MCF 10A (cell line): ENCODE measurements around the gene BNC2. TPM values are rescaled to one million over a fixed set of nuclear protein-coding genes. Genes with fewer than 3 reads are reported as not detected.

ENCODE experiments used
- BruUV-seq: library from RNA; stranded (reverse); fragments of 400-500 nt; replicated peaks from 2 replicates; lab custom pipeline; 2021; lab: Mats Ljungman, UMichigan
- CTCF ChIA-PET: fragments of 300-600 bp; sonication (Branson Sonifier 250); formaldehyde crosslinking; extraction: SDS; loops from one replicate; lab custom pipeline; 2021; ENCODE audit warnings: antibody characterized with exemption, inconsistent platforms; lab: Yijun Ruan, JAX
- POLR2A ChIA-PET: fragments of 300-600, 350-650 bp; sonication (Branson Sonifier 250); formaldehyde crosslinking; extraction: SDS; loops from one replicate; lab custom pipeline; 2020; ENCODE audit warnings: antibody characterized with exemption, inconsistent platforms; lab: Yijun Ruan, JAX
- DNase-seq: peaks from one replicate; pipeline ENCODE4 v3.0.0-alpha.2; 2018; ENCODE audit not compliant: unreplicated experiment
- H3K27ac Mint-ChIP-seq: one replicate; pipeline ENCODE4 v1.8.0; 2022; ENCODE audit warnings: mild to moderate bottlenecking, low read depth, mixed read lengths; ENCODE audit not compliant: unreplicated experiment
- H3K27me3 Mint-ChIP-seq: one replicate; pipeline ENCODE4 v1.8.0; 2022; ENCODE audit warnings: mixed read lengths; ENCODE audit not compliant: insufficient read depth, unreplicated experiment
- H3K36me3 Mint-ChIP-seq: one replicate; pipeline ENCODE4 v1.8.0; 2022; ENCODE audit warnings: mild to moderate bottlenecking, moderate library complexity, mixed read lengths; ENCODE audit not compliant: insufficient read depth, unreplicated experiment
- H3K4me1 Mint-ChIP-seq: one replicate; pipeline ENCODE4 v1.8.0; 2022; ENCODE audit warnings: mixed read lengths; ENCODE audit not compliant: insufficient read depth, unreplicated experiment
- H3K4me3 Mint-ChIP-seq: one replicate; pipeline ENCODE4 v1.8.0; 2022; ENCODE audit warnings: mild to moderate bottlenecking, moderate library complexity, mixed read lengths; ENCODE audit not compliant: unreplicated experiment
- H3K9me3 Mint-ChIP-seq: one replicate; pipeline ENCODE4 v1.8.0; 2022; ENCODE audit warnings: mixed read lengths; ENCODE audit not compliant: unreplicated experiment
- intact Hi-C: fragments of 100-400 bp; cut with micrococcal nuclease; formaldehyde crosslinking; loops from 2 replicates; pipeline ENCODE4 v1.14.1; 2022
- total RNA-seq: library from RNA; stranded (reverse); gene quantifications from 2 replicates; pipeline ENCODE4 v1.2.3, GENCODE V29; 2022
- TF ChIP-seq, protein P1 (sequence below): fragments of 200-600 bp; IDR thresholded peaks from one replicate; pipeline ENCODE4 v1.8.0; 2022; ENCODE audit warnings: antibody characterized with exemption, mild to moderate bottlenecking; ENCODE audit not compliant: unreplicated experiment

The BNC2 gene
- total RNA-seq, 1 experiment from 2014 or later, result not detected

DNA sequence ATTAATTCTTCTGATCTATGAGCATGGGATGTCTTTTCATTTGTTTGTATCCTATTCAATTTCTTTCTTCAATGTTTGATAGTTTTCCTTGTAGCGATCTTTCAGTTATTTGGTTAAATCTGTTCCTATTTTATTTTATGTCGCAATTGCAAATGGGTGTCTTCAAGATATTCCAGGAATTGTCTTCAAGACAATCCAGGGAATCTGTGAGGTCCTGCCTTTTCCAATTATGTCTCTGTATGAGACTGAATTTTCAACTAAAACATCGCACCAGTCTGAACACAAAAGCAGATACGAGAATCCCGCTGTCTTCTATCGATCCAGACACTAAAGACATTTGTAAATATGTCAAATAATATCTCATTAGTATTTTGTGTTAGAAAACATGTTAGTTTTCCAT is 485.5 kb downstream of the BNC2 start:
- Mint-ChIP-seq H3K36me3 (no peaks in the 10 kb centered on the region), H3K9me3 (no peaks in the 10 kb centered on the region), H3K27me3 (no peaks in the 10 kb centered on the region), H3K4me1 (peaks cover 11% of the 10 kb centered on the region), H3K4me3 (no peak overlapping the region), H3K27ac (no peak overlapping the region)
- ChIA-PET POLR2A (interaction anchor here (0.7 to 1.4 kb wide), 2 partner anchors 8 to 146 kb away, joined by 3 to 4 read pairs; no protein-coding TSS in a partner anchor), CTCF (no interaction called here)
- TF ChIP-seq, protein P1, sequence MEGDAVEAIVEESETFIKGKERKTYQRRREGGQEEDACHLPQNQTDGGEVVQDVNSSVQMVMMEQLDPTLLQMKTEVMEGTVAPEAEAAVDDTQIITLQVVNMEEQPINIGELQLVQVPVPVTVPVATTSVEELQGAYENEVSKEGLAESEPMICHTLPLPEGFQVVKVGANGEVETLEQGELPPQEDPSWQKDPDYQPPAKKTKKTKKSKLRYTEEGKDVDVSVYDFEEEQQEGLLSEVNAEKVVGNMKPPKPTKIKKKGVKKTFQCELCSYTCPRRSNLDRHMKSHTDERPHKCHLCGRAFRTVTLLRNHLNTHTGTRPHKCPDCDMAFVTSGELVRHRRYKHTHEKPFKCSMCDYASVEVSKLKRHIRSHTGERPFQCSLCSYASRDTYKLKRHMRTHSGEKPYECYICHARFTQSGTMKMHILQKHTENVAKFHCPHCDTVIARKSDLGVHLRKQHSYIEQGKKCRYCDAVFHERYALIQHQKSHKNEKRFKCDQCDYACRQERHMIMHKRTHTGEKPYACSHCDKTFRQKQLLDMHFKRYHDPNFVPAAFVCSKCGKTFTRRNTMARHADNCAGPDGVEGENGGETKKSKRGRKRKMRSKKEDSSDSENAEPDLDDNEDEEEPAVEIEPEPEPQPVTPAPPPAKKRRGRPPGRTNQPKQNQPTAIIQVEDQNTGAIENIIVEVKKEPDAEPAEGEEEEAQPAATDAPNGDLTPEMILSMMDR, result no peak
- DNase-seq, result no peak
- intact Hi-C loops, result loop anchor here (5.0 kb wide), 1 partner anchor 48 kb away; no protein-coding TSS in a partner anchor
- no TSS peak for BruUV-seq

DNA sequence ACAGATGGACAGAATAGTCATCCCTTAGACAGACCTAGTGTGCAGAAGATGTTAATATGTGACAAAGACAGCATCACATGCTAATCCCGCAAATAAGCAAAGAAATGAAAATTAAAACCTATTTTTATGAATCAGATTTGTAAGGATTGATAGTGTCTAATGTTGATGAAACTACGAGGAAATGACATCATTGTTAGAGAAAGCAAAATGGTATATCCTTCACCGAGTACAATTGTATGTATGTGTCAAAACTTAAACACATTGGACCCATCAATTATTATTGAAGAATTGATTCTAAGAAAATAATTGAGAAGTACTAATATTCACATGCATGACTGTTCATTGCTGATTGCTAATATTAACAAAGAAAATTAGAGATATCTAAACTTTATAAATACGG is 493.2 kb downstream of the BNC2 start:
- Mint-ChIP-seq H3K36me3 (no peaks in the 10 kb centered on the region), H3K27me3 (no peaks in the 10 kb centered on the region), H3K9me3 (no peaks in the 10 kb centered on the region), H3K4me3 (no peak overlapping the region), H3K4me1 (no peaks in the 10 kb centered on the region), H3K27ac (no peak overlapping the region)
- no TSS peak for BruUV-seq
- intact Hi-C loops, result no loop called here
- TF ChIP-seq, protein P1, result no peak
- ChIA-PET POLR2A (interaction anchor here (0.8 kb wide), 1 partner anchor 8 kb away, joined by 3 read pairs; no protein-coding TSS in a partner anchor), CTCF (no interaction called here)
- DNase-seq, result no peak

DNA sequence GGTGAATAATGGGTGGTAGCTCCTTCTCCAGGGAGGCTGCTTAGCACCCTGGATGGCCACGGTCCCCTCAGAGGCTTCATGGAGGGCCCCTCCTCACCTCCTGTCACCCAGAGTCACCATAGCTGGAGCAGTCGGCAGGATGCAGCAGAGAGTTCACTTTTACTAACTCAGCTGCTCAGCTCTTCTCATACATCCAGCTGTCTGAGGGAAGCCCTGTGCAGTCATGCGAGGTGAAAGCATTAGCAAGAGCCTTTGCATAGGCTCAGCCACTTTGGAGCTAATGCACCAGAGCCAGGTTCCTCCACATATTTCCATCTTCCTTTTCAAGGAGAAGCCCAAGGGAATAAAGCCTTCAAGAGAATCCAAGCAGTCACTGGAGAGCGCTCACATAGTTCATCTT is 499.2 kb downstream of the BNC2 start:
- CTCF ChIA-PET, result interaction anchor here (0.7 kb wide), 1 partner anchor 834 kb away, joined by 3 read pairs; no protein-coding TSS in a partner anchor
- Mint-ChIP-seq H3K27me3 (no peaks in the 10 kb centered on the region), H3K4me1 (no peaks in the 10 kb centered on the region), H3K27ac (no peak overlapping the region), H3K36me3 (no peaks in the 10 kb centered on the region), H3K4me3 (no peak overlapping the region), H3K9me3 (no peaks in the 10 kb centered on the region)
- POLR2A ChIA-PET, result no interaction called here
- TF ChIP-seq, protein P1, result no peak
- no peak for DNase-seq
- intact Hi-C loops, result no loop called here
- no TSS peak for BruUV-seq

DNA sequence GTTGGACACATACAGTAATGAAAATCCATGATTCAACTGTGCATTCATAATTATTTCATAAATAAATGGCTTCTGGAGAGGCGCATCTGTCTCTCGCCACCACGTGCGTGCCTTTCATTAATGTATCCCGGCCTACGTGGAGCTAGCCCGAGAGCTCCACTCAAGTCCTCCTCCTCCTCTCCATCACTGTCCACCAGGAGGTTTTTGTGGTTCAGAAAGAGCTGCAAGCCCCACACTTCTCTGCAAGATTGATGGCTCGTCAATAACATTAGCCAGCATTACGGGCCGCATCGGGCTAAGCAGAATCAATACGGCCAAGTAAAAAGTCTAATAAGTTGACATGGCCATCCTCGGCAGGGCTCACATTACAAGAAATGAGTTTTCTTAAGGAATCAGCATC is 499.8 kb downstream of the BNC2 start:
- Mint-ChIP-seq H3K36me3 (no peaks in the 10 kb centered on the region), H3K4me1 (no peaks in the 10 kb centered on the region), H3K4me3 (no peak overlapping the region), H3K27ac (no peak overlapping the region), H3K9me3 (no peaks in the 10 kb centered on the region), H3K27me3 (no peaks in the 10 kb centered on the region)
- BruUV-seq, result no TSS peak
- DNase-seq, result no peak
- ChIA-PET CTCF (interaction anchor here (0.6 to 1.8 kb wide), 2 partner anchors 25 to 127 kb away, joined by 4 read pairs; no protein-coding TSS in a partner anchor), POLR2A (interaction anchor here (1.2 kb wide), 1 partner anchor 10 kb away, joined by 5 read pairs; no protein-coding TSS in a partner anchor)
- intact Hi-C loops, result no loop called here
- TF ChIP-seq, protein P1, result no peak
